Ishikawa (cell line): ENCODE data around the gene NPLOC4.

Source experiments
- CEBPB ChIP-seq: IDR thresholded peaks from 2 replicates; pipeline ENCODE4 v1.6.1; 2012
- CREB1 ChIP-seq: IDR thresholded peaks from 2 replicates; pipeline ENCODE4 v1.6.1; 2012; ENCODE audit warnings: low read depth
- EGR1 ChIP-seq: IDR thresholded peaks from 2 replicates; pipeline ENCODE4 v1.6.1; 2012
- EP300 ChIP-seq: IDR thresholded peaks from 2 replicates; pipeline ENCODE4 v1.6.1; 2012; ENCODE audit warnings: borderline replicate concordance
- FOXM1 ChIP-seq: IDR thresholded peaks from 2 replicates; pipeline ENCODE4 v1.6.1; 2012; ENCODE audit warnings: low read depth, borderline replicate concordance
- MAX ChIP-seq: IDR thresholded peaks from 2 replicates; pipeline ENCODE4 v1.6.1; 2012
- NFIC ChIP-seq: IDR thresholded peaks from 2 replicates; pipeline ENCODE4 v1.6.1; 2012
- RAD21 ChIP-seq: IDR thresholded peaks from 2 replicates; pipeline ENCODE4 v1.6.1; 2012; ENCODE audit warnings: low read depth
- REST ChIP-seq: IDR thresholded peaks from 2 replicates; pipeline ENCODE4 v1.6.1; 2012; ENCODE audit warnings: low read depth, mild to moderate bottlenecking
- TAF1 ChIP-seq: IDR thresholded peaks from 2 replicates; pipeline ENCODE4 v1.6.1; 2012; ENCODE audit warnings: low read depth, mild to moderate bottlenecking
- TCF12 ChIP-seq: IDR thresholded peaks from 2 replicates; pipeline ENCODE4 v1.6.1; 2012; ENCODE audit warnings: low read depth
- TEAD4 ChIP-seq: IDR thresholded peaks from 2 replicates; pipeline ENCODE4 v1.6.1; 2012
- USF1 ChIP-seq: IDR thresholded peaks from 2 replicates; pipeline ENCODE4 v1.6.1; 2012
- YY1 ChIP-seq: IDR thresholded peaks from 2 replicates; pipeline ENCODE4 v1.6.1; 2012; ENCODE audit warnings: low read depth
- ZBTB7A ChIP-seq: IDR thresholded peaks from 2 replicates; pipeline ENCODE4 v1.6.1; 2012; ENCODE audit warnings: low read depth

Gene NPLOC4

GRCh38 chr17:81662002-81662401, 25.1 kb upstream of the NPLOC4 start:
- no peak for TF ChIP-seq CREB1
- TF ChIP-seq MAX, result no peak
- no peak for TF ChIP-seq NFIC
- no peak for TF ChIP-seq EGR1
- TF ChIP-seq USF1, result no peak
- no peak for TF ChIP-seq REST
- no peak for TF ChIP-seq TAF1
- no peak for TF ChIP-seq YY1
- no peak for TF ChIP-seq TCF12
- TF ChIP-seq CEBPB, result no peak
- TF ChIP-seq TEAD4, result no peak
- no peak for TF ChIP-seq FOXM1
- TF ChIP-seq RAD21, result no peak
- TF ChIP-seq ZBTB7A, result no peak
- no peak for TF ChIP-seq EP300

- TF ChIP-seq YY1 (no peak), USF1 (no peak), FOXM1 (no peak), CEBPB (no peak), CREB1 (no peak), NFIC (no peak), TCF12 (no peak), TAF1 (no peak), RAD21 (no peak), EP300 (no peak), TEAD4 (no peak), MAX (no peak), REST (no peak), EGR1 (no peak), ZBTB7A (no peak)
These were observed 23.5 kb upstream of the NPLOC4 start for GRCh38 chr17:81660441-81660840.

GRCh38 chr17:81659038-81659437, 22.1 kb upstream of the NPLOC4 start:
- TF ChIP-seq YY1 (no peak), USF1 (no peak), TEAD4 (0 out of 2 replicates have a peak, but pooled peaks have one; percentile 33)

GRCh38 chr17:81656835-81657234, 19.9 kb upstream of the NPLOC4 start:
- no peak for TF ChIP-seq MAX

- TF ChIP-seq EP300, result no peak
- no peak for TF ChIP-seq TAF1
- no peak for TF ChIP-seq RAD21
- no peak for TF ChIP-seq TEAD4
- no peak for TF ChIP-seq EGR1
- no peak for TF ChIP-seq NFIC
- no peak for TF ChIP-seq CEBPB
- no peak for TF ChIP-seq ZBTB7A
- TF ChIP-seq FOXM1, result no peak
- TF ChIP-seq TCF12, result no peak
- TF ChIP-seq YY1, result no peak
- TF ChIP-seq REST, result no peak
- TF ChIP-seq CREB1, result no peak
- no peak for TF ChIP-seq USF1
- no peak for TF ChIP-seq MAX
These were observed 19.3 kb upstream of the NPLOC4 start, which contains the start of gene PDE6G for GRCh38 chr17:81656118-81656743. Gene PDE6G (minus strand): TSS chr17:81656542. CDS start chr17:81653305, 3,237 bp downstream.
